Measurements from ENCODE around the gene SNRNP27. TPM values are rescaled to one million over a fixed set of nuclear protein-coding genes. Genes with fewer than 3 reads are reported as not detected.
A peak's percentile ranks its signal among the peaks of the same experiment; 100 is the strongest.

Gene SNRNP27
- total and polyA plus RNA-seq, 11 donors, result 37.5 to 97.8 (median 55.0) TPM

DNA sequence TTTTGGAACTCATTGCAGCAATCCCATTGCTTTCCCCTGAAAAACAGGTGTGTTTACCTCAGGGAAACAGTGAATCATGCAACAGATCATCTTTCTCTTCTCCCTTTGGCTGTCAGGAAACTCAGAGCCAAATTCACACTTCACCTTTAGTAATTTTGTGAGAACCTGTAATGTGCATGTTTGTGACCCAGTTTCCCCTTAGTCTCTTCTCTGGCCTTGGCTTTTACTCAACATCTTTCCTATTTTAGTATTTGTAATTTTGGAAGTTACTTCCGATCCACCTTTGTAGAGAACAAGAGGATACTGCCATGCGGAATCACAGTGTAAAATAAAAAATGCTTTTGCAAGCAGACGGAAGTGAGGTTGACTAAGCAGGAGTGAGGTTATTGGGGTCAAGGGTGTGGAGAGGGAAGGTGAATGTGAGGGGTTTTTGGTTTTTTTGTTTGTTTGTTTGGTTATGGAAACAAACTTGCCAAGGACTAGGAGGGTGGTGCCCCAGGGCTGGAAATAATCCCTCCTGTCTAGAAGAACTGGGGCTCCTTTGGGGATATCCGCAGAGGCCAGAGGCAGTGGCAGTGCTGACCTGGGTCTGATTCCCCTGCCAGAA lies 53.7 kb downstream of the SNRNP27 start:
- peaks cover 0 to 53% (median 0%) of the 10 kb centered on the region in 12 donors for H3K4me1 ChIP-seq
- TF ChIP-seq POLR2A (IDR thresholded peaks at IDR 0.05), result no peak
- TF ChIP-seq, protein P1, sequence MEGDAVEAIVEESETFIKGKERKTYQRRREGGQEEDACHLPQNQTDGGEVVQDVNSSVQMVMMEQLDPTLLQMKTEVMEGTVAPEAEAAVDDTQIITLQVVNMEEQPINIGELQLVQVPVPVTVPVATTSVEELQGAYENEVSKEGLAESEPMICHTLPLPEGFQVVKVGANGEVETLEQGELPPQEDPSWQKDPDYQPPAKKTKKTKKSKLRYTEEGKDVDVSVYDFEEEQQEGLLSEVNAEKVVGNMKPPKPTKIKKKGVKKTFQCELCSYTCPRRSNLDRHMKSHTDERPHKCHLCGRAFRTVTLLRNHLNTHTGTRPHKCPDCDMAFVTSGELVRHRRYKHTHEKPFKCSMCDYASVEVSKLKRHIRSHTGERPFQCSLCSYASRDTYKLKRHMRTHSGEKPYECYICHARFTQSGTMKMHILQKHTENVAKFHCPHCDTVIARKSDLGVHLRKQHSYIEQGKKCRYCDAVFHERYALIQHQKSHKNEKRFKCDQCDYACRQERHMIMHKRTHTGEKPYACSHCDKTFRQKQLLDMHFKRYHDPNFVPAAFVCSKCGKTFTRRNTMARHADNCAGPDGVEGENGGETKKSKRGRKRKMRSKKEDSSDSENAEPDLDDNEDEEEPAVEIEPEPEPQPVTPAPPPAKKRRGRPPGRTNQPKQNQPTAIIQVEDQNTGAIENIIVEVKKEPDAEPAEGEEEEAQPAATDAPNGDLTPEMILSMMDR (IDR thresholded peaks at IDR 0.05), result no peak
- peaks cover 0 to 16% (median 7%) of the 10 kb centered on the region in 9 donors for H3K36me3 ChIP-seq
- H3K27me3 ChIP-seq, result no peaks in the 10 kb centered on the region
- WGBS, 4 donors, result 92 to 98% (median 94%) methylated on average over 4 of the region's 4 CpGs
- no peak overlapping the region for H3K4me3 ChIP-seq
- H3K27ac ChIP-seq, result peak overlapping the region in 1 of 12 donors; percentile 73
- H3K9me3 ChIP-seq, result no peaks in the 10 kb centered on the region
- DNase-seq (no peak), ATAC-seq (no peak)
- intact Hi-C loops (cut with DNase I), result no loop called here

DNA sequence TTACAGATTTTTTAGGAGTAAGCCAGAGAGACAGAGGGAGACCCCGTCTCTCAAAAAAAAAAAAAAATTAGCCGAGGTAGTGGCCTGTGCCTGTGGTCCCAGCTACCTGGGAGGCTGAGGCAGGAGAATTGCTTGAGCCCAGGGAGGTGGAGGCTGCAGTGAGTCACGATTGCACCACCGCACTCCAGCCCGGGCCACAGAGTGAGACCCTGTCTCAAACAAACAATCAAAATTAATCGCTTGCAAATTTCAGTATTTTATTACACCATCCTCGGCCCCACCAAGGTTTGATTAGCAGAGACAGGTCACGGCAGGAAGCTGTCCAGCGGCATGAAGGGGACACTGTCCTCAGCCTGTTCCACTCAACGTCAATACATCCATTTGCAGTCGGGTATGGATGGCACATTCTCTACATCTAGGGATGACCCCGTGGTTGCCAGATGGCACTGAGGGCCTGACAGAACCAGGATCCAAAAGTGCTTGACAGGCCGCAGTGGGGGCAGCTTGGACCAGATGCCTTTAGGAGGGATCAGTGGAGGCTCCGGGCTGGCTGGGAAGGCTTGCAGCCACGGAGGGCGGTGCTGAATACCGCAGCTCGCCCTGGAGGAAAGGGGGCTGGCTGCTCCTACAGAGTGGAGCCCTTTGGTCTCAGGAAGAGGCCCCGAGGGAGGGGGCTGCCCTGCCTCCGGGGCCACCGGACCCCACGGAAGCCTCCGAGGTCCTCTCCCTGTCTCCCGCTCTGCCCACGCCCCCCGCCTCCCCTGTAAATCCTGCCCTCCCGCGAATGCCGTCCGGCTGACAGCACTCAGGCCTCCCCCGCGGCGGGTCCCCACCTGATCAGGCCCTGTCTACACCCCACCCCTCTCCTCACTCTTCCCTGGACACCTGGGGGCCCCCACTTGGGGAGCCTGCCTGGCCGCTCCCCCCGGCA lies 54.5 kb downstream of the SNRNP27 start:
- 58 to 78% (median 60%) methylated on average over 17 to 35 of the region's 35 CpGs for WGBS, 4 donors

DNA sequence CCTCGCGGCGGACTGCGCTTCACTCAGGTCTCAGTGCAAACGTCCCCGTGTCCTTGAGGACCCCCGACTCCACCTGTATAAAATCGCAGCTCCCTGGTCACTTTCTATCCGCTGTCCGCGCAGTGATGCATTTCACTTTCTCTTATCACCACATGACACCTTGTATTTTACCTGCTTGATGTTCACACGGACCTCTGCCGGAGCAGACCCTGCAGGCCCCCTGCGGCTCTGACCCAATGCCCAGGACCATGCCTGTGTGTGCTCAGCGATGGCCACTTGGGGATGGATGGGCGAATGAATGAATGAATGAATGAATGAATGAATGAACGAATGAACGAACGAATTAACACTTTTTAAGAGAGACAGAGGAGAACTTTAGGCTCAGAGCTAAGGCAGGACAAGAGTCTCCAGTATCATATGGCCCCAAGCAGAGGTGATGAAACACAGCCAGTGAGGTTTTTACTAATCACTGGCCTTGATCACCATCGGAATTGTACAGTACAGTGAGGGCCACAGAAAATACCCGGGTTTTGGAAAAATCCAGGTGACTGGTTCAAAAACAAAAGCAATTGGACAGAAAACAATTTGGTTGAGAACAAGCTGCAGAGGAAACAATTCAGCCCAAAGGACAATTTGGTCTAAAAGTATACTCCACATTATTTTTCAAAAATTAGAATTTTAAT lies 55.3 kb downstream of the SNRNP27 start:
- DNase-seq (no peak), ATAC-seq (no peak)
- no peak overlapping the region for H3K27ac ChIP-seq
- no peak overlapping the region for H3K4me3 ChIP-seq
- TF ChIP-seq, protein P1 (IDR thresholded peaks at IDR 0.05), result no peak
- TF ChIP-seq POLR2A (IDR thresholded peaks at IDR 0.05), result no peak
- intact Hi-C loops (cut with DNase I), result no loop called here
- no peaks in the 10 kb centered on the region for H3K9me3 ChIP-seq
- H3K27me3 ChIP-seq, result no peaks in the 10 kb centered on the region
- H3K36me3 ChIP-seq, result no peaks in the 10 kb centered on the region
- WGBS, 4 donors, result 73 to 83% (median 79%) methylated on average over 21 of the region's 21 CpGs
- H3K4me1 ChIP-seq, result peaks cover 0 to 39% (median 0%) of the 10 kb centered on the region in 12 donors

More for the DNA sequence above, 54.5 kb downstream of the SNRNP27 start:
- peak overlapping the region in 1 of 12 donors; percentile 28 for H3K4me3 ChIP-seq
- TF ChIP-seq, protein P1 (IDR thresholded peaks at IDR 0.05), result no peak
- no peak for TF ChIP-seq POLR2A (IDR thresholded peaks at IDR 0.05)
- DNase-seq (no peak), ATAC-seq (peak in 1 of 4 donors; percentile 9)
- no peaks in the 10 kb centered on the region for H3K27me3 ChIP-seq
- no peaks in the 10 kb centered on the region for H3K9me3 ChIP-seq
- H3K4me1 ChIP-seq, result peaks cover 0 to 48% (median 0%) of the 10 kb centered on the region in 12 donors
- H3K27ac ChIP-seq, result no peak overlapping the region
- peaks cover 0 to 7% (median 0%) of the 10 kb centered on the region in 9 donors for H3K36me3 ChIP-seq
- intact Hi-C loops (cut with DNase I), result no loop called here
